GM21528 (cell line): ENCODE measurements around the gene TCTA.

Experiments used
- ATAC-seq: cut with Tn5 transposase; IDR thresholded peaks from one replicate; pipeline ENCODE4 v1.9.1; 2021; ENCODE audit warnings: mild to moderate bottlenecking, moderate library complexity; ENCODE audit not compliant: unreplicated experiment, low FRiP score

Gene TCTA

DNA sequence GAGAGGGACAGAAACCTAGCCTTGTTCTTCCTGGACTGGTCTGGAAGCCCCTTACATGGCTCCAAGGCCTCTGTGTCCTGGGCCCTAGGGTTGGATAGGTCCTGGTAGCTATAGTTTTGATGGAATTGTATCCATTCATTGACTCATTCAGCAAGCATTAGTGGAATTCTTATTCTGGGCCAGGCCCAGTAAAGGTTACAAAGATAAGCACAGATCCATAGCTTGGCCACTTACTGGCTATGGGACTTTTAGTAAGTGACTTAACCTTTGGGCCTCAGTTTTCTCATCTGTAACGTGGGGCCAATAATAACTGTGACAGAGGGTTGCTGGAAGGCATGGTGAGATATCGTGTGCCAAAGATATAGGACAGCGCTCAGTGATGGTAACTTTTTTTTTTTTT is 44.2 kb downstream of the TCTA start:
- no peak for ATAC-seq

DNA sequence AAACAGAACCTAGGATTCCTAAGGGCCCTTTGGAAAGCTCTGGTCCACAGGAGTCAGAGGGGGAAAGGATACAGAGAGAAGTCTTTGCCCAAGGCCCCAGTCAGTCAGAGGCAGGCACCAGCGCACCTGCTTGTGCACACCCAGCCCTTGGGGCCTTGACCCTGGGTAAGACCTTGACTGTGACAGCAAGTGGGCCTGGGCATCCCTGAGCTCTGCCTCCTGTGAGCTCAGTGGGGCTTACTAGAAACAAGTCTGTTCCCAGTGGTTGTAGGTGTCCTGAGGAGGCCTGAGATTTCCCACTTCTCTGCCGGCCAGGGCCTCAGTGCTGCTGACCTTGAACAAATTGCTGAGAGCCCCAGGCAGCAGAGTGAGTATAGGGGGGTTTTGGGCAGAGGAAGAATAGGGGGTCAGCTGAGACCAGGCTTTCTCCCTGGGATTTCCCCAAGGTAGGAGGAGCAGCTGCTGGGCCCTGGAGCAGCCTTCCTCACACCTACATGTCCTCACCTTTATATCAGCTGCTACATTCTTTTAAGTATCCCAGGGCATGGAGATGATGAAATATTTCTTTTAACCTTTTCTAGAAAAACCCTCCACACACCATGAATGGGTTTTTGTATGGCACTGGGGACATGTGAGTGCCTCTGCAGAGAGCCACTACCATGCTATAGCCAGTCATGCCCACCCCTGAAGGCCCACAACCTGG is 48.1 kb downstream of the TCTA start:
- ATAC-seq, result no peak

DNA sequence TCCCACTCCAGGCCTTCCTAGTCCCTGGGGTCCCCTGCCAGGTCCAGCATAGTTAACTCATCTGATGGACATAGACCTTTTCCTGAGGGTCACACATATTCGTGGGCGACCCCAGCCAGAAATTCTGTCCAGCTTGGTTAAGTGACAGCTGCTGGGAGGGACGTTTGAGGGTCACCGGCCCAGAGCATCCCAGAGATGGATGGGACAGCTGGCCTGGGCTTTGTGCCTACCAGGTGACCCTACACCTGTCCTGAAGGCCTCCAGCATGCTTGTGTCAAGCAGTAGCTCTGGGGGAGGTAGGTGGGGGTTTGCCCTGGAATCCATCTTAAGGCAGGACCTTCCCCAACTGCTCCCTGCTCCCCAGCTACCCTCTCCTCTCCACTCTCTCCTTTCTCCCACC is 48.7 kb downstream of the TCTA start:
- no peak for ATAC-seq

DNA sequence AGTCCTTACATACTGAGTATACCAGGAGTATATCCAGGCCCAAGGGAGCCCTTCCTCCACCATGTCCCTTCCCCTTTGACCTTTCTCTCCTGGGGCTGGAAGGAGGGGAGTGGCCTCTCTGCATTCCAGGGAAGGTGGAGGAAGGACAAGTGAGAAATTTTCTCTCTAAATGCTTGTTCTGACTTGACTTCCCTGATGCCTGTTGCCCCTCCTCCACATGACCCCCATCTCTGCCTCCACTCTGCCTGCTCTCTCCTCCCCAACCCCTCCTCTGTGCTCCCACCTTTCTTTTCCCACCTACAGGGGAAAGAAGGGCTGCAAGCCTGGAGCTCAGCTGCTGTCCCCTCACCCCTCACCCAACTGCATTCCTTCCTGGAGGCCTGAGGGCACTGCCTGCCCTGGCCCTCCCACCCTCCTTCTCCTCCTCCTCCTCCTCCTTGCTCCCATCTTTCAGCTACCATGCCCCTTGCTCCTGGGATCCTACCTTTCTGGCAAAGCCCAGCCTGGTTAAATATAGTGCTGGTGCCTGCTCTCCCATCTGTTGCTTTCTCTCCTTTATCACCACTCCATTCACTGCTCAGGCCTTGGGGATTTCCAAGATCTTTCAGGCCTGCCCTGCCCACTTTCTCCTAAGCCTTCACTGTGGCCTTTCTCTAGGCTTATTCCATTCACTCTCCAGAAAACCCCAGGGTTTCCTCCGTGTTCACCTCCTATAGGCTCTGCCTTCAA is 49.4 kb downstream of the TCTA start:
- ATAC-seq, result no peak

DNA sequence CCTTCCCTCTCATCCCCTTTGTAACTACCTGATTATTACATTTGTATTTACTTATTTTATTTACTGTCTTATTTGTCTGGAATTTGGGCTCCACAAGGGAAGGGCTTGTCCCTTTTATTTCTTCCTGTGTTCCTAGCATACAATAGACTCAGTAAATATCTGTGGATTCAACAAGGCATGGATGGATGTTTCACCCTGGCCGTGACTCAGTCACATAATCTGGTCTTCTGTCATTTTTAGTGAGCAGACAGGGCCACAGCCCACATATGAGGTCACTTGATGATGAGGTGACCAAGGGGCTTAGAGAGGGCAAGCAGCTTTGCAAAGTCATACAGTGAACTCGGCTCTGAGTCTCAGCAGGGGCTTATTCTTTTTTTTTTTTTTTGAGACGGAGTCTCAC is 50.0 kb downstream of the TCTA start:
- no peak for ATAC-seq

DNA sequence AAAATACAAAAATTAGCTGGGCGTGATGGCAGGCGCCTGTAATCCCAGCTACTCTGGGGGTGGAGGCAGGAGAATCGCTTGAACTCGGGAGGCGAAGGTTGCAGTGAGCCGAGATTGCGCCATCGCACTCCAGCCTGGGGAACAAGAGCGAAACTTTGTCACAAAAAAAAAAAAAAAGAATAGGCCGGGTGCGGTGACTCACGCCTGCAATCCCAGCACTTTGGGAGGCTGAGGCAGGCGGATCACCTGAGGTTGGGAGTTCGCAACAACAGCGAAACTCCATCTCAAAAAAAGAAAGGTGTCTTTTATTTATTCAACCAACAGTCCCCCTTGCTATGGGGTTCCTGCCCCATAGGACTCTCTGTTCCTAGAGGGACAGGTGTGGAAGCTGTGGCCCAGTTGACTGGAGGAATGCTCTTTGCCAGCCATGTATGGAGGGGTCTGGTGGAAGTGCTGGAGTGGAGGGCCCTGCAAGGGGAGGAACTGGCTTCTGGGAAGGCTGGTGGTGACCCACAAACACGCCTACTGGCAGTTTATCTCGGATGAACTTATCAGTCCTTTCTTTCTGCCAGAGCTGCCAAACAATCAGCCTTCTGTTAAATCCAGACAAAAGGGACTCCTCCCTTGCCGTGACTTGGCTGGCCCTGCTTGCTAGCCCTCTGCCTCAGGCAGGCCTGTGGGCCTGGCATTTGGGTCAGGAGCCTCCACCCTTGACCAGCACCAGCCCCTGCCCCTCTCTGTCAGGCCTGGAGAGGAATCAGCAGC is 53.2 kb downstream of the TCTA start:
- no peak for ATAC-seq
